SKM-1 (cell line): ENCODE data around the gene DPF3.

ENCODE experiments used
- DNase-seq: peaks from one replicate; lab custom pipeline; 2025; ENCODE audit not compliant: unreplicated experiment; lab: John Stamatoyannopoulos, UW

Gene DPF3

DNA sequence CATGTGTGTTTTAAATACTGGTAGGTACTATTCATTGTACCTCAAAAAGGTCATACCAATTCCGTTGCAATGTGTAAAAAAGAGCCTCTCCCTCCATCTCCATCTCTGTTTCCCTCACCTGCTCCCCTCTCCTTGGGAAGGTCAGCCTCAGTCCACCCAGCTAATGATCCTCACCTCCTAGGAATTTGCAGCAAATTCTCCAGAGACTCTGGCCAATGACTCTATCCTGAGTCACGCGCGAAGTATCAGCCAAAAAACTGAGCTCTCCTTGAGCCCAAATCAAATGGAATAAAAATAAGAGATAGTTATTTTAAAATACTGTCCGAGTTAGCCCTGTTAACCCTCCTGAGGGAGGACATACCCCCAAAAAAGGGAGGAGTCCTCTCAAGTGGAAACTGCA, 148.4 kb downstream of the DPF3 start:
- no peak for DNase-seq

DNA sequence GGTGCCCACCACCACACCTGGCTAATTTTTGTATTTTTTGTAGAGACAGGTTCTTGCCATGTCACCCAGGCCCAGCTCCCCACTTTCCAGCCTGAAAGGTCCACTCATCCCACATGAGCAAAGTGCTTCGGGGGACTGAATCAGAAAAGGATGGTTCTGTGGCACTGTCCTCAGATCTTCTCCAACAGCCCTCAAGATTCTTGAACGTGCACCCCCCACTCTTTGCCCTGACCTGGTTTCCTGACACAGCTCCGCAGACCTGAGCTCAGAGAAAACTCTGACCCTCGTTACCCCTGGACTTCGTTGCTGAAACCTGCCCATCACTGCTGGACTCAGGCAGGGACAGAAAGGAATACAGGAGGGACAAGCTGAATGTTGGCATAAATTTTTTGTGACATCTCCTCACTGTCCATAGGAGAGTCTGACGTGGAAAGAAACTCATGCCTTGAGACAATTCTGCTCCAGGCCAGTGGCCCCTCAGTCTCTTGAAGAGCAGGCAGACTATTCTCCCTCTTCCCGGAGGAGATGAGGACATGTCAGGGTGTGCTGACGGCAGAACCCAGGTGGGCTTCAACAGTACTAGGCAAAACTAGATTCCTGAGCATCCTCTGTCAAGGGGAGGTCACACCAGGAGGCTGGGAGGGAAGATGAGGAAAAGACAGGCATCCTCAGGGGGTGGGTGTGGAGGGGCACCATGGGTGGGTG, 149.3 kb downstream of the DPF3 start:
- no peak for DNase-seq

DNA sequence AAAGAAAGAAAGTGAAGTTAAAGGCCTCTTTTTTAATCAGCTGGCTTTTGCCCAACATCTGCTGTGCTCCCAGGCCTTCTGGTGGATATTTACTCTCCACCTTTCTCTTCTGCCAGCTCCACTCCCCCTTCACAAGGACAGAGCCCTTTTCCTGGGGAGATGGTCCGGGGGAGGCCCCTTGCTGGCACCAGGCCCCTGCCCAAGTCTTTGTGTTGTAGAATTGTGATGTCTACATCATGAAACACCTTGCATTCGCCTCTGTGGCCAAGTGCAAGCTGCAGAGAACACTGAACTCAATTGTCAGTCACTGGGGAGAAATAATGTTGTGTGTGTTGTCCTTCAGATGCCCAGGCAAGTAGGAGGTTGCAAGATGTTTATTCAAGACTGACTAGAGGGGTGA, 150.3 kb downstream of the DPF3 start:
- no peak for DNase-seq

DNA sequence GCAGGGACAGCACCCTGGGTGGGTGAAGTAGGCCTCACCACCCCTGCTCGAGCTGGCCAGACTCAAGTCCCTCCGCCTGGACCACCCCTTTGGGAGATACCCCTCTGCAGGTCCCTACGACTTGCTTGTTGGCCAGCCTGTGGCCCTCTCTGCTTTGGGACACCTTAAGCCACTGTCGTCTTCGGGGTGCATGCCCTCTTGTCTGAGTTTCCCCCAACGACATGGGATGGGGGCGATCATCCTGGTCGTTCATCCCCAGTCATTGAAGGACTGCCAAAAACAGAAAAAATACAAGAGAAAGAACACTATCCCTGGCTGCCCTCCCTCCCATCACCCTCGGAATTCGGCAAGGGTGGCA, 151.1 kb downstream of the DPF3 start:
- DNase-seq, result no peak

DNA sequence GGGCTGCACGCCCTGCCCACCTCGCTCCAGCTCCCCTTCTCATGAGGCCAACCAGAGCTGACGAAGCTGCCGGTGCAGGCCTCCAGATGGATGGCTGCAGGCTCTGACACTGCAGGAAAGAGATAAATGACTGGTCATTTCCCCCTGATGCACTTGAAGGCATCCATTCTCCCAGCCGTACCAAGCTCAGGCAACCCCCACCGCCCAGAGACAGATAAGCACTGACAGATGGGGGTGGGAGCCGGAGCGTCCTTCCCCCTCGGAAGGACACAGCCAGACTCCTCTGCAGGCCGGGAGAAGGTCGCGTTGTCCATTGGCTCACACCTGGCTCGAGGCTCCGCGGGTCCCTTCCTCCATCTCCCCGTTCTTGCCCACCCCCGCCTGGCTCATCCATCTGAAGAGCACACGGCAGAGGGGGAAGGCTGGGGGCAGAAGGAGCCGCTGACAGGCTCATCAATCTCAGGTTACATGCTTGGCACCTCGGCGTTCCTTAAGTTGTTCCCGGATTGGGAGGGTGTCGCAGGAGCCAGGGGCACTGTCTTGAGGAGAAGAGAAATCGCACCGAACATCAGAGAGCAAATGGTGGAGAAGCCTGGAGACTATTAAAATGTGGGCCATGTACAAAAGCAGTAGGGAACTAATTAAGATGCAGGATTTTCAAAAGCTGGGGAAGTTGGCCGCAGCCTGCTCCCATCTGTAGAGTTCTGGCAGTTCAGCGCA, 151.6 kb downstream of the DPF3 start:
- DNase-seq, result no peak

DNA sequence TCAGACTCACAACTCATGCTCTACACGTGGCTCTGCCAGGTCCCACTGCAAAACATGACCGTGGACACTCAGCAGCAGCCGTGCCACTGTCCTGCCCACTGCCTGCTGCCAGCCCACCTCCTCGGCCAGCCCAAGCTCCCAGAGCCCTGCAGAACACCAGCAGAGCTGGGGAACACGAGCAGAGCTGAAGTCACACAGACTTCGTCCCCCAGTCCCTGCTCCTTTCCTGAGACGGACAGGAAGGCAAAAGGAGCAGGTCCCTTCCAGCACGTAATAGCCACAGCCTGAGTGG, 152.1 kb downstream of the DPF3 start:
- no peak for DNase-seq

DNA sequence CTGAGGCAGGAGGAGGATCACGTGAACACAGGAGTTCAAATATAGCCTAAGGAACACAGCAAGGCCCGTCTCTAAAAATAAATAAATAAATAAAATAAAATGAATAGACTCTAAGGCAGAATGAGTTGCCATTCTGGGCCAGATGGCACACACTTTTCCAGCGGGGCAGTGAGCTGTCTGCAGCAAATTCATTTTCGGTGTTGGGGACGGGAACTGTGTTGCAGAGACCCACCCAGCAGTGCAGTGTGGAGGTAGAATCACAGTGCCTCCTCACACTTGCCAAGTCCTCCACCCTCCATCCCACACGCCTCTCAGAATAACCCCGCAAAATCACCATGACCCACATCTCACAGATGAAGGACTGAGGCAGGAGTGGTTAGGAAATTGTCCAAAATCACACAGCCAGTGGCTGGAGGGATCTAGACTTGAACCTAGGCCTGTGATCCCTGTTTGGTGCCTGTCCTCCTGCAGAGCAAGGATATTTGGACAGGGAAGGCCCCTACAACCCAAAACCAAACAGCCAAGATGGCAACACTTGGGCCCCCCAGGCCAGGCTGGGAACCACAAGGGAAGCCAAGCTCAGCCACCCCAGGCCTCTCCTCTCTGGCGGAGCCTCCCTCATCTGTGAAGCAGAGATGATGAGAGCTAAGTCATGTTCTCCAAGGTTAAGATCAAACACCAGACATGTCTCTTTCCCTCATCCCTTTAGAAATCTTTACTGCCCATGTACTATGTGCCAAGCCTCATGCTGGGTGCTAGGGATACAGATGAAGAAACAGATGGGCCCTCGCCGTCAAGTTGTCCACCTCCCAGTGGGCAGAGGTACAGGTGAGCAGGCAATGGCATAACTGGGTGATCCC, 152.7 kb downstream of the DPF3 start:
- DNase-seq, result no peak

DNA sequence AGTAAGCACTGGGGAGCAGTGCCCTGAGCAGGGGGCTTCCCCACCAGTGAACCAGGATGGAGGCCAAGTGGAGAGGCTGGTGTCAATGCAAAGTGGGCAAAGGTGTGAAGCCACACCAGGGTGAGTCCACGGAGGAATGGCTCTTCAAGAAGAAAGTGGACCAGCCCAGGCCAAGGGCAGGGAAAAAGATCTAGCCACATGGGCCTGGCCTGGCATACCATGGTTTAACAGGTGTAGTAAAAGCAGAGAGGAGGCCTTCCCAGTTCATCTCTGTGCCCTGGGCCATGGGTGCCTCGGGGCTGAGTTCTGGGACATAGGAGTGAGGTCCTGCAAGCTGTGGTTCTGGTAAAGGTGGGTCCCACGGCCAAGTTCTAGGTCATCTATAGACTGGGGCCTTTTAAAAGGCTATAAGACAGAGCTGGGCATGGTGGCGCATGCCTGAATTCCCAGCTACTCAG, 153.4 kb downstream of the DPF3 start:
- no peak for DNase-seq

DNA sequence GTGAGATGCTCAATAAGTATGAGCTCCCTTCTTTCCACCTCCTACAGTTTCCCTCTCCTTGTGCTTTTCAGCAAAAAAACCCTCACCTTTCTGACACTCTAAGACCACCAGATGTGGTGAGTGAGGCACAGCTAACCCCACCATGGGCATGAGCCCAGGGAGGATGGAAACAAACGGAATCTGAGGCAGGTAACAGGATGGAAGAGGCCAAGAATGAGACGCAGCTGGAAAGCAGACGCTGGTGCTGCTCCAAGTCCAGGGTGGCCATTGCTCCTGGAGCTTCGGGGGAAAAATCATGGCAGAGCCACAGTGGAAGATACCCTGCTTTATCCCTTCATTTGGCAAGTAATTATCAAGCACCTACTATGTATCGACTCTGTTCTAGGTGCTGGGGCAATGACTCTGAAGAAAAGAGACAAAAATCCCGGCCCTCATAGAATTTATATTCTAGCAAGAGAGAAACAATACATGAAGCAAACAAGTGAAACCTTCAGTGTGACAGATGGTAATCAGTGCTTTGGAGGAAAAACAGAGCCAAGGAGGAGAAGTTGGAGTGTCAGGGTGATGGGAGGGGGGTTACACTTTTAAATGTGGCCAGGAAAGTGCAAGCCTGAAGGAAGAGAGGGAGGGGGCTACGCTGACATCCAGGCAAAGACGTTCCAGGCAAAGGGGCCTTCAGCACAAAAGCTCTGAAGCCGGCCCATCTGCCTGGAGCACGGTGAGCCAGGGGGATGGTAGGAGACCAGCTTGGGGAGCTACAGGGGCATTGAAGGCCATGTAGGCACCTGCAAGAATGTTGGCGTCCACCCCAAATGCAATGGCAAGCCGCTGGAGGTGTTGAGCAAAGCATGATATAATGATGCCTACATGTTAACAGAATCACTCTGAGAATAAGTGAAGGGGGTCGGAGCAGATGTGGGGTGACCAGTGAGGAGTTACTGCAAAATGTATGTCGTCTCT, 154.2 kb downstream of the DPF3 start:
- DNase-seq, result no peak

DNA sequence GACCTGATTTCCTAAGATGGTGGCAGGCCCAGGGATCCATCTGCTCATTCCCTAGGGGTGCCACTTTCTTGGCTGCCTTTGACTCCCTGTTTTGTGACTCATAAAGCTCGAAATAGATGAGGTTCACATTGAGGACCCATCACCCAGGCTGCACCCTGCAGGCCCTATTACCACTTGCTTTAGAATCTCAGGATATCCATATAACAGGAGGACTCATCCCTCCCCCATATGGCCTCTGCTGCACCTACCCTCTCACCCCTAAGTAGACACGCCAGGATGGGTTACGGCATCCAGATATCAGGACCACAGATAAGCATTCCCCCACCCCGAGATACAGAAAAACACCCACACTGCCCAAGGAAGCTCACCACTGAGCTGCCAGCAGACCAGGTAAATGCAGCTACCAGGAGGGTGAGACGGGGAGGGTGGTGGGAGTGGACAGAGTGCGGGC, 155.7 kb downstream of the DPF3 start:
- no peak for DNase-seq

DNA sequence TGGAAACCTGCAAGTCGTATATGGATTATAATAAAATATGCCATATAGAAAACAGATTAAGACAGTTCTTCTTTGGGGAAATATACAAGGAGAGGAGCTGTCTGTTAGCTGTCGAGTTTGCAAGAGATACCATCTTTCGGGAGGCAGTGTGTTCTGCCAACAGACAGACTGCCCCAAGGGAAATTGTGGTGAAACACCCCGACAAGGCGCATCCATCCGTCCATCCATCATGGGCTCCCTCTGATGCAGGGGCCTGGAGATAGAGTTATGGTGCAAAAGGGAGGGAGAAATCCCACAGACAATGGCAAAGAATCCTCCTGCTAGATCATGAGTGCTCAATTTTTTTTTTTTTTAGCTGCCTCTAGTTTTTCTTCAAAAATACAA, 156.3 kb downstream of the DPF3 start:
- DNase-seq, result no peak

DNA sequence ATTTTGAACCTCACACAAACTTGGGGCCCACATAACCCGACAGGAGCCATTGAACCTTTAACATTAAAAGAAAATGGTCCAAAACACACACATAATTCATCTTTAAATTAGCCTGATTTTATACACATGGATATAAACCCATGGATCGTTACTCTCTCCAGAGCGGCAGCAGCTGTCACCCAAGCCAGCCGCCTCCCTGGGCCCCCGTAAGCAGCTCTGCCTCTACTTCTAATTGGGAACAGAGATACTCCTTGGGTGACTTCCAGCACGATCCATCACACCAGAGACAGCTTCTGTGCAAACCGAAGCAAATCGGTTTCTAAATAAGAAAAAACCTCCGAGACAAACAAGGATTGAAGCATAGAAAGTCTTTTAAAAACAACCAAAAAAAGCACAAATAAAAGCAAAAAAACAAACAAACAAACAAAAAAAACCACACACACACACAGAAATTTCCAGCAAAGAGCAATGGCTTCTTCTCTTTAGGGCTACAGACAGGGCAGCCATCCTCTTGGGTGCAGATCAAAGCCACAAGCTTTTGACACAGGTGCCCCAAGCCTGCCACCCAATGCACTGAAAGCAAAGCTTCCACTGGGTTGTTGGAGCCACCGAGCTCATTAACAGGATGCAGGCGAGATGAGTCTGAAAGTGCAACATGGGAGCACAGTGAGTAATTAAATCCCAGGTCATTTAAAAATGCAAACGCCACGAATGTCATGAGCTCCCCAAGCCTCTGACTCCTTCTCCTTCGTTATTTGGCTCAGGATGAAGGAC, 156.9 kb downstream of the DPF3 start:
- no peak for DNase-seq

DNA sequence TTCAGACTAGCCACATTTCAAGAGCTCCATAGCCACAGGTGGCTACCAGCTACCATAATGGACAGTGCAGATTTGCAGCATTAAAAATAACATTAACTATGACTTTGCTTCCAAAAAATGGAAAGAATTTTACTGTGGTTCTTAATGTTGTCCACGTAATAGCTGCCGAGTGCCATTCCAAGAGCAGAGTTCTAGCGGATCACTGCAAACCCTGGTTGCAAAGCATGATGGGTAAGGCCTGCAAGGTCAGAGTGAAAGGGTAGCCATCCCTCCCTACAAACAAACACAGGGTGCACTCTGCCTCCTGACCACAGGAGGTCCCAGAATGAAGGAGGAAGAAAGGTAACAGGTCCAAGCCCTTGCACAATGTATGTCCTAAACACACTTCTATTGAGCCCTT, 157.6 kb downstream of the DPF3 start:
- DNase-seq, result no peak

DNA sequence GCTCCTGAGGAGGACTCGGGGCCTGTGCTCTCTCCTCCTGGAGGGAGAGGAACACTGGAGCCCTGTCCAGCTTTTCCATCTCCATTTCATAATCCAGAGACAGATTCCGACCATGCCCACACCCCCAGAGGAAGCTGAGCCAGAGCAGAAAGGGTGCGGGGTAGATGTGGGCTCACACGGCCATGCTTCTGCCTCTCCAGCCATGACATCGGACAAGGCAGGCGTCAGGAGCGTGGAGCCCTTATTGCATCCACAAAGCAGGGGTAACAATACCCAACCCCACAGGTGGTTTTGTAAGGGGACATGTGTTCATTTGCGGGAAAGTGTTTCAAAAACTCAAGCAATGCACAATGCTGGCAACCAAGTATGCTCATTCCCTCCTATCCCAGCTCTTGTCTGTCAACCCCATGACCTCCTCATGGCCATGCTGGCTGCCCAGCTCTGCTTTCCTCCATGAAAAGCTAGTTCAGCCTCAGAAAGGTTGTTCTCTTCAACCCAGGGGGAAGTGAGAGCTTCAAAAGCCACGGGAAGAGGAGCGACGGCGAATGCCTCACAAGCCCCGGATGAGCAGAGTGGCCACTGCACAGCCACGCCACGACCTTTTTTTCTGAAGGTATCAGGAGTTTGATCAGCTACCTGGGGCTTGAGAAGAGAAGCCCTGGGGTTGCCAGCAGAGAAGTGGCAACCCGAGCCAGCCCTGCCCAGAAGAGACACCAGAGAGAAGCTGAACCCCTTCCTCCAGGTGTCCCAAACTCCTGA, 161.7 kb downstream of the DPF3 start:
- no peak for DNase-seq

DNA sequence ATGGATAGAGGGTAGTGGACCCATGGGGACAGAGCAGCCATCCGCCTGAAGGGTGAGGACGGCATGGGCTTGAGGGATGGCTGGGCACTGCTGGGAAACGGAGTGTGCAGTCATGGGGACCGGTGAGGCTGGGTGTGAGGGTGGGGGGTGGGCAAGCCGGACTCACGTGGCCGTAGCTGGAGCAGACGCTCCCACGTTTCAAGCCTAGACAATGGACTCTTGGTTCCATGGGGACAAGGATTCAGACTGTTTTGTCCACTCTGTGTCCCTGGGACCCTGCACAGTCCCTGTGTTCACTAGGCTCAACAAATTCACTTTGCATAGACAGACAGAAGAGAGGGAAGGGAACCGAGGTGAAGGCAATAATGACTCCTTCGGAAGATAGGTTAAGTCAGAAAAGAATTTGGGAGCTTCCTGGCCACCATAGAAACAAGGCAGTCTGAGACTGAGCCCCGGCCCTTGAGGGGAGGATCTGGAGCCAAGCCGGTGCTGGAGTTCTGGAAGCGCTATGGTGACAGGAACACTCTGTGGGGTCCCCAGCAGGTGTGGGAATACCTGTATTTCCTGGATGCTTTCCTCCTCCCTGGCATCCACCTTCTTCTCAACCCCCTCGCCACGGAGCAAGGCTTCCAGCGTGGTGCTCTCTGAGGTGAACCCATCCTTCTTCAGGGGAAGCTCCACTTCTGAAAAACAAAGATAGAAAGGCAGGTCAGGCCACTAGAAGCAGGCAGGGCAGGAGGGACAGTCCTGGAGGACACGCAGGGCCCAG, 162.5 kb downstream of the DPF3 start:
- DNase-seq, result no peak

DNA sequence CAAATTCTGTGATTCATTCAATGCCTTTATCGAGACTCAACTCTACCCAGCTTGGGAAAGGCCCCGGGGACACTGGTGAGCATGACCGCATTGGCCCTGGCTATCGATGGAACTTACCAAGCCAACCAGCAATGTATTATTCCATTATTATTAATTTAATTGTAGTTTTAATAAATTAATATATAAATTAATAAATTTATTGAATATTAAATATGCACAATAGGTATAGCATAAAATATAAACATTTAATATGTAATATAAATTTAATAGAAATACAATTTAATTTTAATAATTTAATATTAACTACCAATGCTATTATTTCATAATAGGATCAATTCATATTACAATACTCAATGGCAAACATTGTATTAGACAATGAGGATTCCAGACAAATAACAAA, 163.4 kb downstream of the DPF3 start:
- no peak for DNase-seq

DNA sequence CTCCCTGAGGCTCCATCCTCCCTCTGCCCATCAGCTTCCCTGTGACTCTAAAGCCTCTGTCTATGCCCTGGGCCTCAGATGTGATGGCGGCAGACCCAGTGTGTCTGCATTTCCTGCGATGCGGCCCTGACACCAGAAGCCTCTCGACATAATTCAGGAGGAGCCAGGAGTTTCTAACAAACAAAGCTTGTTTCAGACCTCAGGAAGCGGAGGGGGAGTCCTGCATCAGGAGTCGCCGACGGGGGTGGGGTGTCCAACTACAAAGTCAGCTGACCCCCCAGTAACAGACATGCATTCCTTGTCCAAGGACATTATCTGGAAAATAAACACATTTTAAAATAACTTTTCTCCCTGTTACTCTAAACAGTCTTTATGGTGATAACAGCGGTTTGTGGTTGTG, 167.5 kb downstream of the DPF3 start:
- DNase-seq, result no peak

DNA sequence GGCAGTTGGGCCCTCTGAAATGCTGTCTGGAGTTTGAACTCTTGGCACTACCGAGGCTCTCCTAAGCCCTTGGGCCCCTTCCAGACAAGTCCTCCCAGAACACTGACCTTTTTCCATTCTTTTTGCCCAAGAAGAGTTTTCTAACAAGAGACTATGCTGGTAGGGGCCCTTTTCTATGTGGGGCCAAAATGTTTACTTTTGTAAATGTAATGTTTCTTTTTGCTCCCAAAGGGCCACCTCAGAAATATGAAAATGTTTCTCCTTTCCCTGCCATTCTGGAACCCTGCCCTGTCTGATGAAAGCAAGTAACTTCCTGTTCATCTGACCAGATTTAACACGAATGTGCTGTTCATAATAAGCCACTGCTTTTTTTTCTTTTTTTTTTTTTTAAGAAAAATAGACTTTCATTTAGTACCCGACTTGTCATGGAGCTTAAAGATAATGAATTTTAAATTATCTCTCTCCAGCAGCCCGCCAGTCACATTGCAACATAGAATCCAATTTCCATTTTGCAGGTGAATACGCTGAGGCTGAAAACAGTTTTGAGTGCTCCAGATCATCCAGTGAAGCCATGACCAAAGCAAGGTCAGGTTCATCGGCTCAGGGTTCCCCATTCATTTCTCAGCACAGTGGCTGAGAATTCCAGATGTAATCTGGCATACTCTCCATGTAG, 169.9 kb downstream of the DPF3 start:
- no peak for DNase-seq
